HepG2 (cell line): ENCODE results near the gene DENND5A. TPM values are rescaled to one million over a fixed set of nuclear protein-coding genes. Genes with fewer than 3 reads are reported as not detected.

Source experiments
- ATAC-seq: fragments of 200-7000 bp; cut with Tn5 transposase; 3 replicates; pipeline ENCODE4 v1.9.1; 2020; ENCODE audit warnings: mild to moderate bottlenecking, moderate library complexity
- BruUV-seq: library from RNA; stranded (reverse); fragments of 400-500 nt; replicated peaks from 2 replicates; lab custom pipeline; 2021; lab: Mats Ljungman, UMichigan
- CTCF ChIA-PET: fragments of 300-600 bp; formaldehyde crosslinking; extraction: SDS; loops from one replicate; lab custom pipeline; 2021; ENCODE audit warnings: low total read pairs, inconsistent platforms, low intra/inter-chr PET ratio; lab: Yijun Ruan, JAX
- POLR2A ChIA-PET: fragments of 350-600 bp; sonication (Branson Sonifier 250); formaldehyde crosslinking; loops from one replicate; lab custom pipeline; 2020; ENCODE audit warnings: antibody characterized with exemption, inconsistent platforms; lab: Yijun Ruan, JAX
- DNase-seq: peaks from one replicate; pipeline ENCODE4 v3.0.0-alpha.2; 2015; ENCODE audit warnings: low spot score
- FAIRE-seq: peaks from 3 replicates; lab custom pipeline; 2011; peaks lifted over from hg19 to GRCh38; lab: Jason Lieb, UNC
- H2AFZ ChIP-seq: one replicate; pipeline ENCODE4 v1.6.1; 2011; ENCODE audit warnings: low read length, inconsistent platforms
- H3K27ac ChIP-seq: fragments of 300-600 bp; 3 replicates; pipeline ENCODE4 v1.8.0; 2011; ENCODE audit warnings: mixed run types, mild to moderate bottlenecking, mixed read lengths, low read length, inconsistent platforms; ENCODE audit not compliant: insufficient read depth; ENCODE audit errors: extremely low read length
- H3K27me3 ChIP-seq, 2 experiments: fragments of 200-600 bp in 1 of 2; 2 replicates in 1 of 2; 3 replicates in 1 of 2; pipeline versions ENCODE4 v1.6.0 to v1.8.0; 2011; ENCODE audit warnings: low read length in 2 of 2, mild to moderate bottlenecking in 2 of 2, moderate library complexity in 2 of 2, inconsistent platforms in 1 of 2; ENCODE audit not compliant: insufficient read depth in 2 of 2, control insufficient read depth in 1 of 2
- H3K36me3 ChIP-seq, 2 experiments: fragments of 200-600 bp in 1 of 2; replicated peaks in 1 of 2; 2 replicates in 1 of 2; 3 replicates in 1 of 2; pipeline versions ENCODE4 v1.5.1 to v1.8.0; 2011; ENCODE audit warnings: low read length in 2 of 2, inconsistent platforms in 1 of 2; ENCODE audit not compliant: insufficient read depth in 2 of 2, control insufficient read depth in 1 of 2
- H3K4me1 ChIP-seq: 2 replicates; pipeline ENCODE4 v1.5.1; 2012; ENCODE audit warnings: low read length, inconsistent platforms; ENCODE audit not compliant: insufficient read depth
- H3K4me2 ChIP-seq: 2 replicates; pipeline ENCODE4 v1.6.0; 2011; ENCODE audit warnings: low read depth, low read length, inconsistent platforms
- H3K4me3 ChIP-seq, 3 experiments: fragments of 200-600 bp in 1 of 3; sonication (generic), shearing (Covaris generic) in 1 of 3; replicated peaks in 1 of 3; 2 replicates each; pipeline ENCODE4 v1.5.1; 2011 to 2016; ENCODE audit warnings: low read length in 3 of 3, inconsistent platforms in 2 of 3, low read depth in 2 of 3, mild to moderate bottlenecking in 2 of 3, control low read depth in 1 of 3, mixed read lengths in 1 of 3; ENCODE audit not compliant: insufficient read depth in 1 of 3
- H3K79me2 ChIP-seq: one replicate; pipeline ENCODE4 v1.6.1; 2011; ENCODE audit warnings: low read length, inconsistent platforms; ENCODE audit not compliant: insufficient read depth
- H3K9ac ChIP-seq: 2 replicates; pipeline ENCODE4 v1.6.0; 2011; ENCODE audit warnings: mild to moderate bottlenecking, low read depth, low read length, inconsistent platforms; ENCODE audit not compliant: insufficient read depth
- H3K9me3 ChIP-seq: 2 replicates; pipeline ENCODE4 v1.5.1; 2012; ENCODE audit warnings: mild to moderate bottlenecking, low read length
- H4K20me1 ChIP-seq: 2 replicates; pipeline ENCODE4 v1.6.0; 2011; ENCODE audit warnings: inconsistent platforms, mild to moderate bottlenecking, low read length, moderate library complexity; ENCODE audit not compliant: insufficient read depth
- AKAP8 ChIP-seq: sonication (generic); formaldehyde crosslinking; IDR thresholded peaks from 2 replicates; pipeline ENCODE4 v1.5.1; 2020; ENCODE audit warnings: mild to moderate bottlenecking, missing genetic modification reagents
- AKNA ChIP-seq: sonication (generic); formaldehyde crosslinking; IDR thresholded peaks from 2 replicates; pipeline ENCODE4 v1.4.0; 2020; ENCODE audit warnings: missing genetic modification reagents, borderline replicate concordance
- HNF4G ChIP-seq, 2 experiments: sonication (generic) in 1 of 2; formaldehyde crosslinking in 1 of 2; IDR thresholded peaks; 2 replicates each; pipeline versions ENCODE4 v1.4.0 to v1.6.1; 2011 to 2020; ENCODE audit warnings: borderline replicate concordance in 2 of 2, low read depth in 2 of 2, mild to moderate bottlenecking in 2 of 2, low read length in 1 of 2, missing genetic modification reagents in 1 of 2, moderate library complexity in 1 of 2
- RAD21 ChIP-seq: fragments of 450-650 bp; formaldehyde crosslinking; IDR thresholded peaks from 2 replicates; pipeline ENCODE4 v1.5.0; 2020; ENCODE audit warnings: mild to moderate bottlenecking
- SMC3 ChIP-seq: IDR thresholded peaks from 2 replicates; pipeline ENCODE4 v1.6.1; 2011; ENCODE audit warnings: low read length, improper control_type of control experiment
- STAG1 ChIP-seq: sonication (generic); formaldehyde crosslinking; IDR thresholded peaks from 2 replicates; pipeline ENCODE4 v1.4.0; 2020; ENCODE audit warnings: missing genetic modification reagents
- ZNF101 ChIP-seq: sonication (generic); formaldehyde crosslinking; IDR thresholded peaks from 2 replicates; pipeline ENCODE4 v1.4.0; 2020; ENCODE audit warnings: mild to moderate bottlenecking, low read depth, missing genetic modification reagents, borderline replicate concordance
- ZNF263 ChIP-seq: sonication (generic); formaldehyde crosslinking; IDR thresholded peaks from 2 replicates; pipeline ENCODE4 v1.4.0; 2020; ENCODE audit warnings: missing genetic modification reagents
- ZNF687 ChIP-seq: sonication (generic); formaldehyde crosslinking; IDR thresholded peaks from 2 replicates; pipeline ENCODE4 v1.5.1; 2020; ENCODE audit warnings: mild to moderate bottlenecking, missing genetic modification reagents, moderate library complexity
- ZNF891 ChIP-seq: sonication (generic); formaldehyde crosslinking; IDR thresholded peaks from 2 replicates; pipeline ENCODE4 v1.5.0; 2020; ENCODE audit warnings: mild to moderate bottlenecking, missing genetic modification reagents
- WGBS: methylation state at CpG from one replicate; pipeline ENCODE4 v1.1.6; 2017; ENCODE audit warnings: low lambda C conversion rate; 5-methylcytosine and 5-hydroxymethylcytosine counted together
- in situ Hi-C: cut with HindIII; loops from 2 replicates; pipeline ENCODE4 v1.10.0; 2017; ENCODE audit warnings: low pct_unique_long_range_greater_than_20kb; ENCODE audit not compliant: extremely low pct_ligation_motif_present
- intact Hi-C: fragments of 100-400 bp; cut with micrococcal nuclease; formaldehyde crosslinking; loops from one replicate; pipeline ENCODE4 v1.10.0; 2022; ENCODE audit not compliant: unreplicated experiment
- polyA plus RNA-seq, 8 experiments: library from polyadenylated mRNA; depleted of rRNA in 3 of 8; stranded (reverse) in 7 of 8; unstranded in 1 of 8; fragments of >200 nt; fragmentation: Illumina TruSeq in 4 of 8; extraction: Trizol in 4 of 8; gene quantifications; 2 replicates each; pipeline versions ENCODE4 v1.2.1 to v1.2.3, GENCODE V29; 2011 to 2016; ENCODE audit warnings: low read depth in 4 of 8, missing spikeins in 1 of 8, mixed read lengths in 1 of 8; ENCODE audit not compliant: insufficient read depth in 1 of 8
- total RNA-seq, 5 experiments: library from RNA; depleted of rRNA; stranded (reverse); fragments of >200 nt; fragmentation: Illumina TruSeq; extraction: Trizol; gene quantifications; 2 replicates each; pipeline ENCODE4 v1.2.3, GENCODE V29; 2016; ENCODE audit warnings: low read depth in 1 of 5
- TF ChIP-seq, protein P1 (sequence below): sonication (generic); formaldehyde crosslinking; IDR thresholded peaks from 2 replicates; pipeline ENCODE4 v1.5.0; 2020; ENCODE audit warnings: mild to moderate bottlenecking, missing genetic modification reagents, moderate library complexity

Gene DENND5A
- total and polyA plus RNA-seq, 2 of the 13 experiments (the other 11 are each of a cell fraction or from before 2014, with no cell fraction given): 63.3 to 145 TPM

DNA sequence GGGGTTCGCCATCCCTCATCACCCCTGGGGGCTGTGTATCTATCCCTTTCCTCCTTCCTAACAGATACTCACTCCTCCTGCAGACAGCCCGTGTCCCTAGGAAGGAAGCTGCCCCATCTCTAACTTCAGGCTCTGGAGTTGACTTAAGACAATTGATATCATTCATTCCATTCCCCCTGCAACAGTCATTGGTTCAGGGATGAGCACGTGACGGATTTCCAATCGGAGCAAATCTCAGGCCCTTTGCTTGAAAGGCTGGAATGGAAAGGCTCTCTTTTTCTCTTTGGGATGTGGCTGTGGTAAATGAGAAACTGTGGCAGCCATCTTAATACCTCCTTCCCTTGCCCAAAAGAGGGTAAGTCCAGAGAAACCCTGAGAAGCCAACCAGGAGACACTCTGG, 168.7 kb downstream of the DENND5A start (continued):
- no peak for TF ChIP-seq AKAP8 (CRISPR knock-in tag)

DNA sequence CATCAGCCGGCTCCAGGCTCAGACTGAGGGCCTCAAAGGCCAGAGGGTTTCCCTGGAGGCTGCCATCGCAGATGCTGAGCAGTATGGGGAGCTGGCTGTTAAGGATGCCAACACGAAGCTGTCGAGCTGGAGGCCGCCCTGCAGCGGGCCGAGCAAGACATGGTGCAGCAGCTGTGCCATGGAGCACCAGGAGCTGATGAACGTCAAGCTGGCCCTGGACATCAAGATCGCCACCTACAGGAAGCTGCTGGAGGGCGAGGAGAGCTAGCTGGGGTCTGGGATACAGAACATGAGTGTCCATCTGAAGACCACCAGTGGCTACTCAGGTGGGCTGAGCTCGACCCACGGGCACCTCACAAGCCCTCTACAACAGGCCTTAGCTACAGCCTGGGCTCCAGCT, 169.7 kb downstream of the DENND5A start:
- H3K27me3 ChIP-seq: peaks cover 1 to 47% of the 10 kb centered on the region in 2 experiments
- H3K9ac ChIP-seq: no peak overlapping the region
- no peaks in the 10 kb centered on the region for H3K36me3 ChIP-seq
- no peaks in the 10 kb centered on the region for H4K20me1 ChIP-seq
- no peak overlapping the region for H3K27ac ChIP-seq
- DNase-seq (no peak), ATAC-seq (peak; percentile 62), FAIRE-seq (no peak)
- in situ Hi-C loops (no loop called here), intact Hi-C loops (loop anchor here (10.0 kb wide), 1 partner anchor 81 kb away; no protein-coding TSS in a partner anchor)
- ChIA-PET POLR2A (interaction anchor here (1.1 kb wide), 1 partner anchor 365 kb away, joined by 3 read pairs; the partner anchor contains the start of gene ZNF143), CTCF (interaction anchor here (1.2 kb wide), 1 partner anchor 80 kb away, joined by 3 read pairs; no protein-coding TSS in a partner anchor)
- no peak overlapping the region for H3K4me3 ChIP-seq
- WGBS: 46% methylated on average over 3 of the region's 12 CpGs
- no peaks in the 10 kb centered on the region for H3K79me2 ChIP-seq
- H3K4me1 ChIP-seq: no peaks in the 10 kb centered on the region
- H2AFZ ChIP-seq: no peak overlapping the region
- BruUV-seq: no TSS peak
- H3K4me2 ChIP-seq: no peak overlapping the region
- H3K9me3 ChIP-seq: no peaks in the 10 kb centered on the region
- TF ChIP-seq STAG1 (CRISPR knock-in tag) (peak; percentile 59), ZNF101 (CRISPR knock-in tag) (no peak), RAD21 (CRISPR knock-in tag) (peak; percentile 27; the same call in 1 of the 2 replicates), HNF4G (IDR thresholded peaks at IDR 0.05; ENCODE audit: borderline replicate concordance, low read depth, low read length) (no peak), HNF4G (CRISPR knock-in tag; IDR thresholded peaks at IDR 0.05; ENCODE audit: borderline replicate concordance, low read depth) (no peak), ZNF263 (CRISPR knock-in tag) (0 out of 2 replicates have a peak, but pooled peaks have one; percentile 30), AKNA (CRISPR knock-in tag) (no peak), ZNF891 (CRISPR knock-in tag) (peak; percentile 34; the same call in 1 of the 2 replicates), ZNF687 (CRISPR knock-in tag) (peak; percentile 21; the same call in 1 of the 2 replicates), SMC3 (peak; percentile 13; the same call in 1 of the 2 replicates)
- TF ChIP-seq, protein P1, sequence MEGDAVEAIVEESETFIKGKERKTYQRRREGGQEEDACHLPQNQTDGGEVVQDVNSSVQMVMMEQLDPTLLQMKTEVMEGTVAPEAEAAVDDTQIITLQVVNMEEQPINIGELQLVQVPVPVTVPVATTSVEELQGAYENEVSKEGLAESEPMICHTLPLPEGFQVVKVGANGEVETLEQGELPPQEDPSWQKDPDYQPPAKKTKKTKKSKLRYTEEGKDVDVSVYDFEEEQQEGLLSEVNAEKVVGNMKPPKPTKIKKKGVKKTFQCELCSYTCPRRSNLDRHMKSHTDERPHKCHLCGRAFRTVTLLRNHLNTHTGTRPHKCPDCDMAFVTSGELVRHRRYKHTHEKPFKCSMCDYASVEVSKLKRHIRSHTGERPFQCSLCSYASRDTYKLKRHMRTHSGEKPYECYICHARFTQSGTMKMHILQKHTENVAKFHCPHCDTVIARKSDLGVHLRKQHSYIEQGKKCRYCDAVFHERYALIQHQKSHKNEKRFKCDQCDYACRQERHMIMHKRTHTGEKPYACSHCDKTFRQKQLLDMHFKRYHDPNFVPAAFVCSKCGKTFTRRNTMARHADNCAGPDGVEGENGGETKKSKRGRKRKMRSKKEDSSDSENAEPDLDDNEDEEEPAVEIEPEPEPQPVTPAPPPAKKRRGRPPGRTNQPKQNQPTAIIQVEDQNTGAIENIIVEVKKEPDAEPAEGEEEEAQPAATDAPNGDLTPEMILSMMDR (CRISPR knock-in tag): peak; percentile 73
